PC-9 (cell line): ENCODE results near the gene SPSB2.

ENCODE experiments used
- CTCF ChIP-seq: fragments of 200-600 bp; sonication (generic); conservative IDR thresholded peaks from 2 replicates; pipeline ENCODE4 v1.6.1; 2017; ENCODE audit warnings: mixed run types, antibody characterized with exemption, mild to moderate bottlenecking, moderate library complexity
- EZH2 ChIP-seq: fragments of 200-600 bp; sonication (generic); IDR thresholded peaks from 2 replicates; pipeline ENCODE4 v1.8.0; 2017; ENCODE audit warnings: antibody characterized with exemption, low read depth

- TF ChIP-seq EZH2 (no peak), CTCF (no peak)
Measured at GRCh38 chr12:6854036-6854435, 19.1 kb downstream of the SPSB2 start.
